ENCODE measurements around the gene EIF2B2. TPM values are rescaled to one million over a fixed set of nuclear protein-coding genes. Genes with fewer than 3 reads are reported as not detected.

The EIF2B2 gene
- total and polyA plus RNA-seq, 9 of the 15 experiments (the other 6 are each of a cell fraction or from before 2014, with no cell fraction given): 10.6 to 94.1 (median 38.9) TPM

- no peak for TF ChIP-seq CHD7 (IDR thresholded peaks at IDR 0.05; ENCODE audit: low read depth, low read length)
- TF ChIP-seq C11orf30 (IDR thresholded peaks at IDR 0.05; ENCODE audit: low read depth): peak; percentile 72
- peak; percentile 43; the same call in 1 of the 2 replicates for TF ChIP-seq MAFF (IDR thresholded peaks at IDR 0.05; ENCODE audit: low read length)
- TF ChIP-seq ZNF316 (IDR thresholded peaks at IDR 0.05): peak; percentile 79
Observed at GRCh38 chr14:75042035-75042434, 39.3 kb downstream of the EIF2B2 start (continued).
